Right atrium auricular region (tissue), 2 donors: Measurements from ENCODE around the gene TSPO. TPM values are rescaled to one million over a fixed set of nuclear protein-coding genes. Genes with fewer than 3 reads are reported as not detected.

Experiments
- DNase-seq: peaks from one replicate; pipeline ENCODE4 v3.0.0-alpha.2; 2019; ENCODE audit warnings: low spot score
- H3K27ac ChIP-seq, 2 donors: fragments of 200-600 bp; sonication (generic); 1 replicate in 1 of 2; 2 replicates in 1 of 2; pipeline ENCODE4 v1.5.1; 2016 to 2019
- H3K27me3 ChIP-seq, 2 donors: fragments of 200-600 bp; sonication (generic); one replicate each; pipeline versions ENCODE4 v1.5.1 to v1.6.0; 2017 to 2019
- H3K36me3 ChIP-seq: fragments of 200-600 bp; sonication (generic); one replicate; pipeline ENCODE4 v1.5.1; 2016
- H3K4me1 ChIP-seq, 2 donors: fragments of 200-600 bp; sonication (generic); one replicate each; pipeline versions ENCODE4 v1.5.1 to v1.6.0; 2017 to 2019
- H3K4me3 ChIP-seq, 2 donors: fragments of 200-600 bp; sonication (generic); 1 replicate in 1 of 2; 2 replicates in 1 of 2; pipeline ENCODE4 v1.5.1; 2017 to 2019; ENCODE audit warnings: mild to moderate bottlenecking in 1 of 2, moderate library complexity in 1 of 2
- H3K9me3 ChIP-seq, 2 donors: fragments of 200-600 bp; sonication (generic); one replicate each; pipeline ENCODE4 v1.5.1; 2019
- CTCF ChIP-seq, 2 donors: fragments of 200-600 bp; sonication (generic); IDR thresholded peaks; one replicate each; pipeline ENCODE4 v1.5.1; 2019; ENCODE audit warnings: antibody characterized with exemption in 2 of 2
- total RNA-seq, 2 donors: library from RNA; depleted of rRNA; stranded (reverse); fragments of >200 nt; gene quantifications; one replicate each; pipeline ENCODE4 v1.1.0, GENCODE V29; 2016

The TSPO gene
- total RNA-seq, 2 donors from 2014 or later, result 182 to 241 TPM

- Histone ChIP-seq H3K9me3 (no peaks in the 10 kb centered on the region), H3K27me3 (no peaks in the 10 kb centered on the region), H3K4me3 (no peak overlapping the region), H3K36me3 (peaks cover 6% of the 10 kb centered on the region), H3K4me1 (peaks cover 0 to 24% of the 10 kb centered on the region in 2 donors), H3K27ac (no peak overlapping the region)
- no peak for DNase-seq
- TF ChIP-seq CTCF (IDR thresholded peaks at IDR 0.05), result no peak
Observed at GRCh38 chr22:43166132-43166930, 15.0 kb downstream of the TSPO start.

GRCh38 chr22:43167001-43167589 lies 15.7 kb downstream of the TSPO start:
- DNase-seq, result no peak
- no peak for TF ChIP-seq CTCF (IDR thresholded peaks at IDR 0.05)

GRCh38 chr22:43168471-43169309 lies 17.3 kb downstream of the TSPO start:
- Histone ChIP-seq H3K9me3 (no peaks in the 10 kb centered on the region), H3K27me3 (no peaks in the 10 kb centered on the region), H3K27ac (no peak overlapping the region), H3K36me3 (peaks cover 24% of the 10 kb centered on the region), H3K4me3 (no peak overlapping the region), H3K4me1 (peaks cover 0 to 10% of the 10 kb centered on the region in 2 donors)
- no peak for TF ChIP-seq CTCF (IDR thresholded peaks at IDR 0.05)
- no peak for DNase-seq

More at GRCh38 chr22:43167001-43167589, 15.7 kb downstream of the TSPO start:
- peaks cover 14% of the 10 kb centered on the region for H3K36me3 ChIP-seq
- H3K4me1 ChIP-seq, result peaks cover 0 to 24% of the 10 kb centered on the region in 2 donors
- no peak overlapping the region for H3K27ac ChIP-seq
- H3K4me3 ChIP-seq, result no peak overlapping the region
- no peaks in the 10 kb centered on the region for H3K27me3 ChIP-seq
- H3K9me3 ChIP-seq, result no peaks in the 10 kb centered on the region

GRCh38 chr22:43169310-43170130 lies 18.2 kb downstream of the TSPO start:
- TF ChIP-seq CTCF (IDR thresholded peaks at IDR 0.05), result no peak
- Histone ChIP-seq H3K4me3 (no peak overlapping the region), H3K4me1 (peaks cover 0 to 2% of the 10 kb centered on the region in 2 donors), H3K27me3 (no peaks in the 10 kb centered on the region), H3K9me3 (no peaks in the 10 kb centered on the region), H3K36me3 (peaks cover 32% of the 10 kb centered on the region), H3K27ac (no peak overlapping the region)
- no peak for DNase-seq

- Histone ChIP-seq H3K27ac (no peak overlapping the region), H3K27me3 (no peaks in the 10 kb centered on the region), H3K36me3 (peaks cover 36% of the 10 kb centered on the region), H3K9me3 (no peaks in the 10 kb centered on the region), H3K4me3 (no peak overlapping the region), H3K4me1 (no peaks in the 10 kb centered on the region)
- DNase-seq, result no peak
- TF ChIP-seq CTCF (IDR thresholded peaks at IDR 0.05), result no peak
Observed at GRCh38 chr22:43170131-43170480, 18.7 kb downstream of the TSPO start.
